ENCODE results near the gene QDPR.

DNA sequence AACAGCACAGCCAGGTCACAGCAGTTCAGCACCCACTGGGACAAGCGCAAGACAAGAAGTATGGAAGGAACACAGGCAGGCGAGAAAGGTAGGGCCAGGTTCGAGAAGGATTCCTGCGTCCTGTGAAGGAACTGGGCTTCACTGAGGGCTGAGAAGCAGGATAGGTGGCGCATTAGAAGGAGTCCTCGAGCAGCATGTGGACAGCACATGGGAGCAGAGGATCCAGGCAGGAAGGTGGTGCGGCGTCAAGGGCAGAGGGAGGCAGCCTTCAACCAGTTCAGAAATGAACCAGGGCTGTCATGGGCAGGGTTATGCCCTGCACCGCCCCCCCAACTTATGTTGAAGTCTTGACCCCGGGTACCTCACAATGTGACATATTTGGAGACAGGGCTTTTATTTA lies 34.3 kb upstream of the QDPR start:
- TF ChIP-seq, protein P1, sequence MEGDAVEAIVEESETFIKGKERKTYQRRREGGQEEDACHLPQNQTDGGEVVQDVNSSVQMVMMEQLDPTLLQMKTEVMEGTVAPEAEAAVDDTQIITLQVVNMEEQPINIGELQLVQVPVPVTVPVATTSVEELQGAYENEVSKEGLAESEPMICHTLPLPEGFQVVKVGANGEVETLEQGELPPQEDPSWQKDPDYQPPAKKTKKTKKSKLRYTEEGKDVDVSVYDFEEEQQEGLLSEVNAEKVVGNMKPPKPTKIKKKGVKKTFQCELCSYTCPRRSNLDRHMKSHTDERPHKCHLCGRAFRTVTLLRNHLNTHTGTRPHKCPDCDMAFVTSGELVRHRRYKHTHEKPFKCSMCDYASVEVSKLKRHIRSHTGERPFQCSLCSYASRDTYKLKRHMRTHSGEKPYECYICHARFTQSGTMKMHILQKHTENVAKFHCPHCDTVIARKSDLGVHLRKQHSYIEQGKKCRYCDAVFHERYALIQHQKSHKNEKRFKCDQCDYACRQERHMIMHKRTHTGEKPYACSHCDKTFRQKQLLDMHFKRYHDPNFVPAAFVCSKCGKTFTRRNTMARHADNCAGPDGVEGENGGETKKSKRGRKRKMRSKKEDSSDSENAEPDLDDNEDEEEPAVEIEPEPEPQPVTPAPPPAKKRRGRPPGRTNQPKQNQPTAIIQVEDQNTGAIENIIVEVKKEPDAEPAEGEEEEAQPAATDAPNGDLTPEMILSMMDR (IDR thresholded peaks at IDR 0.05) = no peak
- no peak for TF ChIP-seq POLR2A (IDR thresholded peaks at IDR 0.05)
